GM19397 (cell line): ENCODE results near the gene PRKD2.
"Not testable (repeated sequence)": the region's sequence is repeated elsewhere in the genome, so short reads cannot be mapped to it uniquely, and the experiment has no call there.

ENCODE experiments used
- ATAC-seq: cut with Tn5 transposase; IDR thresholded peaks from one replicate; pipeline ENCODE4 v1.9.1; 2021; ENCODE audit warnings: mild to moderate bottlenecking, moderate library complexity; ENCODE audit not compliant: unreplicated experiment

Gene PRKD2

GRCh38 chr19:46717034-46717715 lies at the start of gene PRKD2:
TSS of gene PRKD2 (minus strand) at chr19:46717114. CDS start at chr19:46716370, 744 bp downstream.
- peak; percentile 37 for ATAC-seq

- no peak for ATAC-seq
These were observed 47.9 kb upstream of the PRKD2 start for GRCh38 chr19:46764817-46765291.

- ATAC-seq: no peak
These were observed 45.5 kb upstream of the PRKD2 start for GRCh38 chr19:46762245-46762890.

- no peak for ATAC-seq
These were observed 44.5 kb upstream of the PRKD2 start for GRCh38 chr19:46761418-46761831.

GRCh38 chr19:46760897-46761296 lies 44.0 kb upstream of the PRKD2 start:
- not testable (repeated sequence) for ATAC-seq

- no peak for ATAC-seq
These were observed 43.4 kb upstream of the PRKD2 start for GRCh38 chr19:46760363-46760762.

- ATAC-seq: no peak
These were observed 43.0 kb upstream of the PRKD2 start for GRCh38 chr19:46759817-46760333.

GRCh38 chr19:46759206-46759605 lies 42.3 kb upstream of the PRKD2 start:
- no peak for ATAC-seq

- ATAC-seq: no peak
These were observed 39.6 kb upstream of the PRKD2 start for GRCh38 chr19:46756544-46756888.

GRCh38 chr19:46755853-46756543 lies 39.1 kb upstream of the PRKD2 start:
- no peak for ATAC-seq

GRCh38 chr19:46755077-46755852 lies 38.4 kb upstream of the PRKD2 start:
- ATAC-seq: no peak

GRCh38 chr19:46753420-46754155 lies 36.7 kb upstream of the PRKD2 start:
- ATAC-seq: no peak

- ATAC-seq: no peak
These were observed 31.6 kb upstream of the PRKD2 start for GRCh38 chr19:46748325-46749109.

- ATAC-seq: peak; percentile 72
These were observed 29.6 kb upstream of the PRKD2 start, which contains the start of gene STRN4 for GRCh38 chr19:46746281-46747057. TSS of gene STRN4 (minus strand) at chr19:46746450. CDS start at chr19:46746430, 20 bp downstream.

GRCh38 chr19:46745521-46746280 lies 28.8 kb upstream of the PRKD2 start, which contains the start of gene FKRP:
TSS of gene FKRP (plus strand) at chr19:46746057. CDS start at chr19:46755451, 9,394 bp downstream.
- ATAC-seq: peak; percentile 55

- ATAC-seq: no peak
These were observed 28.1 kb upstream of the PRKD2 start for GRCh38 chr19:46745030-46745429.

GRCh38 chr19:46744005-46744691 lies 27.2 kb upstream of the PRKD2 start:
- no peak for ATAC-seq
